Tibial nerve (tissue), 4 donors: Measurements from ENCODE around the gene ARL6. TPM values are rescaled to one million over a fixed set of nuclear protein-coding genes. Genes with fewer than 3 reads are reported as not detected.

Source experiments
- DNase-seq, 2 donors: peaks; one replicate each; pipeline ENCODE4 v3.0.0-alpha.2; 2019; ENCODE audit warnings: low spot score in 2 of 2
- H3K27ac ChIP-seq, 4 donors: fragments of 200-600 bp; sonication (generic) in 3 of 4; one replicate each; pipeline ENCODE4 v1.5.1; 2017 to 2019; ENCODE audit warnings: mild to moderate bottlenecking in 1 of 4
- H3K27me3 ChIP-seq, 2 donors: fragments of 200-600 bp; sonication (generic) in 1 of 2; one replicate each; pipeline versions ENCODE4 v1.5.1 to v1.6.0; 2017 to 2019
- H3K36me3 ChIP-seq, 3 donors: fragments of 200-600 bp; sonication (generic); one replicate each; pipeline ENCODE4 v1.5.1; 2018 to 2019
- H3K4me1 ChIP-seq, 4 donors: fragments of 200-600 bp; sonication (generic) in 3 of 4; one replicate each; pipeline ENCODE4 v1.5.1; 2017 to 2019
- H3K4me3 ChIP-seq, 4 donors: fragments of 200-600 bp; sonication (generic) in 3 of 4; one replicate each; pipeline ENCODE4 v1.5.1; 2017 to 2019; ENCODE audit warnings: mild to moderate bottlenecking in 1 of 4, moderate library complexity in 1 of 4
- H3K9me3 ChIP-seq, 4 donors: fragments of 200-600 bp; sonication (generic) in 3 of 4; one replicate each; pipeline ENCODE4 v1.5.1; 2017 to 2019
- CTCF ChIP-seq, 5 experiments: fragments of 200-600 bp in 3 of 5; fragments of 450-650 bp in 2 of 5; sonication (generic) in 3 of 5; IDR thresholded peaks; one replicate each; pipeline ENCODE4 v1.5.1; 2016 to 2019; ENCODE audit warnings: antibody characterized with exemption in 5 of 5, mild to moderate bottlenecking in 3 of 5, moderate library complexity in 2 of 5
- EP300 ChIP-seq, 2 donors: sonication (generic); formaldehyde crosslinking; IDR thresholded peaks; one replicate each; pipeline ENCODE4 v1.6.1; 2017; ENCODE audit warnings: antibody characterized with exemption in 2 of 2, mild to moderate bottlenecking in 1 of 2
- POLR2A ChIP-seq, 2 donors: fragments of 450-650 bp; IDR thresholded peaks; one replicate each; pipeline ENCODE4 v1.6.1; 2017; ENCODE audit warnings: antibody characterized with exemption in 2 of 2, mild to moderate bottlenecking in 2 of 2, moderate library complexity in 2 of 2
- WGBS, 2 donors: methylation state at CpG; one replicate each; pipeline ENCODE4 v1.1.5; 2018; 5-methylcytosine and 5-hydroxymethylcytosine counted together
- total RNA-seq, 4 donors: library from RNA; depleted of rRNA; stranded (reverse); fragments of >200 nt; gene quantifications; one replicate each; pipeline ENCODE4 v1.1.0, GENCODE V29; 2016

The ARL6 gene
- total RNA-seq, 4 donors from 2014 or later = 7.6 to 18.6 (median 14.4) TPM

- WGBS, 2 donors = 93 to 95% methylated on average over 3 of the region's 3 CpGs
- DNase-seq = no peak
- TF ChIP-seq POLR2A (IDR thresholded peaks at IDR 0.05) (no peak), EP300 (IDR thresholded peaks at IDR 0.05) (no peak), CTCF (IDR thresholded peaks at IDR 0.05) (no peak)
- H3K36me3 ChIP-seq = peaks cover 0 to 50% (median 0%) of the 10 kb centered on the region in 3 donors
- peaks cover 0 to 4% (median 0%) of the 10 kb centered on the region in 4 donors for H3K4me1 ChIP-seq
- peaks cover 0 to 10% (median 0%) of the 10 kb centered on the region in 4 donors for H3K9me3 ChIP-seq
- H3K27ac ChIP-seq = no peak overlapping the region
- no peaks in the 10 kb centered on the region for H3K27me3 ChIP-seq
- H3K4me3 ChIP-seq = no peak overlapping the region
These were observed 8.4 kb downstream of the ARL6 start for GRCh38 chr3:97772926-97773325.

GRCh38 chr3:97778152-97778551 is 13.6 kb downstream of the ARL6 start:
- no peak for TF ChIP-seq POLR2A (IDR thresholded peaks at IDR 0.05)
- TF ChIP-seq EP300 (IDR thresholded peaks at IDR 0.05) = no peak
- no peak for TF ChIP-seq CTCF (IDR thresholded peaks at IDR 0.05)
- peaks cover 0 to 4% (median 0%) of the 10 kb centered on the region in 4 donors for H3K4me1 ChIP-seq
- no peak overlapping the region for H3K27ac ChIP-seq
- H3K4me3 ChIP-seq = no peak overlapping the region
- DNase-seq = no peak
- no peaks in the 10 kb centered on the region for H3K27me3 ChIP-seq
- no peaks in the 10 kb centered on the region for H3K9me3 ChIP-seq
- peaks cover 0 to 23% (median 0%) of the 10 kb centered on the region in 3 donors for H3K36me3 ChIP-seq

GRCh38 chr3:97793420-97794019 is 29.0 kb downstream of the ARL6 start:
- Histone ChIP-seq H3K4me3 (no peak overlapping the region), H3K27me3 (no peaks in the 10 kb centered on the region), H3K36me3 (peaks cover 0 to 18% (median 0%) of the 10 kb centered on the region in 3 donors), H3K4me1 (no peaks in the 10 kb centered on the region), H3K27ac (no peak overlapping the region), H3K9me3 (no peaks in the 10 kb centered on the region)
- peak in 1 of 2 donors; percentile 45 for DNase-seq
- TF ChIP-seq POLR2A (IDR thresholded peaks at IDR 0.05) = no peak
- TF ChIP-seq CTCF (IDR thresholded peaks at IDR 0.05) = peak; percentile 67 to 85 (median 78)
- TF ChIP-seq EP300 (IDR thresholded peaks at IDR 0.05) = no peak

GRCh38 chr3:97795951-97796350 is 31.4 kb downstream of the ARL6 start:
- DNase-seq = no peak
- H3K4me3 ChIP-seq = no peak overlapping the region
- H3K27me3 ChIP-seq = no peaks in the 10 kb centered on the region
- 93 to 94% methylated on average over 4 of the region's 4 CpGs for WGBS, 2 donors
- H3K27ac ChIP-seq = no peak overlapping the region
- no peaks in the 10 kb centered on the region for H3K4me1 ChIP-seq
- TF ChIP-seq POLR2A (IDR thresholded peaks at IDR 0.05) (no peak), EP300 (IDR thresholded peaks at IDR 0.05) (no peak), CTCF (IDR thresholded peaks at IDR 0.05) (no peak)
- no peaks in the 10 kb centered on the region for H3K9me3 ChIP-seq
- H3K36me3 ChIP-seq = peaks cover 0 to 15% (median 0%) of the 10 kb centered on the region in 3 donors

GRCh38 chr3:97804471-97804870 is 39.9 kb downstream of the ARL6 start:
- H3K9me3 ChIP-seq = no peaks in the 10 kb centered on the region
- TF ChIP-seq CTCF (IDR thresholded peaks at IDR 0.05) = no peak
- no peak for TF ChIP-seq POLR2A (IDR thresholded peaks at IDR 0.05)
- TF ChIP-seq EP300 (IDR thresholded peaks at IDR 0.05) = no peak
- no peak overlapping the region for H3K27ac ChIP-seq
- peaks cover 0 to 6% (median 0%) of the 10 kb centered on the region in 3 donors for H3K36me3 ChIP-seq
- H3K4me1 ChIP-seq = no peaks in the 10 kb centered on the region
- no peak overlapping the region for H3K4me3 ChIP-seq
- WGBS, 2 donors = 69 to 76% methylated on average over 3 of the region's 3 CpGs
- H3K27me3 ChIP-seq = no peaks in the 10 kb centered on the region
- no peak for DNase-seq
